GM18909 (cell line): Measurements from ENCODE around the gene BRINP1.

ENCODE experiments used
- ATAC-seq: cut with Tn5 transposase; IDR thresholded peaks from one replicate; pipeline ENCODE4 v1.9.1; 2021; ENCODE audit warnings: mild to moderate bottlenecking; ENCODE audit not compliant: unreplicated experiment, poor library complexity

Gene BRINP1

GRCh38 chr9:119156354-119156753, 212.9 kb downstream of the BRINP1 start:
- ATAC-seq, result no peak

- ATAC-seq, result no peak
Measured at GRCh38 chr9:119154527-119154926, 214.7 kb downstream of the BRINP1 start.

GRCh38 chr9:119153402-119153801, 215.8 kb downstream of the BRINP1 start:
- no peak for ATAC-seq

DNA sequence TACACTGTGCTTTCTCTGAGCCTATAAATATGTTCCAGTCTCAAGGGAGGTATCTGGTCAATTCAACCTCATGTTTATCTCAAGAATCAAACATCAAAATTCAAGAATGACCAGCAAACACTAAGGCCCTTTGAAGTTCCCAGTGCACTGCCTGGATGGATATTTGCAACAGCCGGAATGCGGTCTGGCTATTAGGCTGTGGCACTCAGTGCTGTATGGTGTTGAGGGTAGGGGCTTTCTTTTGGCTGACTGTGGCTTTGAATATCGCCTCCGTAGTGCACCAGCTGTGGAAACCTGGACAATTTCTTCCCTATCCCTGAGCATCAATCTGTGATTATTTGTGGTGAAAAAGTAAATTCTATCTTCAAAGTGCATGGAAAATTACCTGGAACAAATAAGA, 220.4 kb downstream of the BRINP1 start:
- ATAC-seq, result no peak

GRCh38 chr9:119137479-119137878, 231.8 kb downstream of the BRINP1 start:
- no peak for ATAC-seq

DNA sequence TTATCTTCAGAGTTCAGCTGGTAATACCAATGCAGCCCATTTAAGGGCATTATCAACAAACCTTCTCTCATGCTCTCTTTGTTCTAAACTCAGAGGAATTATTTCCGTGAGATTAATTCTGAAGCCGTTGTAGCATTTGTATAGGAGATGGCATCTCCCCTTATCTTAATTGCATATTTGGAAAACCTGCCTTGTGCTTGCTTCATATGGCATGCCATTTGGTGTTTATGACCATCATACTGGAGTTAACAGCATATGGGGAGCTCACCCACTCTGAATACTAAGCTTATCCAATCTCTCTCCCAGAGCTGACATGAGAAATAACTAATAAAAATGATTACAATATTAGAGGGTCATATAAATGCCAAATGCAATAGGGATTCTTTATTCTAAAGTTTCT, 243.2 kb downstream of the BRINP1 start:
- ATAC-seq, result no peak

- ATAC-seq, result no peak
Measured at GRCh38 chr9:119121899-119122298, 247.3 kb downstream of the BRINP1 start.

- no peak for ATAC-seq
Measured at GRCh38 chr9:119117409-119117808, 251.8 kb downstream of the BRINP1 start.
